SKM-1 treated with dmso at 0.1 percent for 144 hours (cell line): ENCODE data around the gene ADAMTS17.
A peak's percentile ranks its signal among the peaks of the same experiment; 100 is the strongest.

Experiments used
- DNase-seq: peaks from one replicate; lab custom pipeline; 2025; ENCODE audit not compliant: unreplicated experiment; lab: John Stamatoyannopoulos, UW

Gene ADAMTS17

GRCh38 chr15:100141311-100142001 is 200.3 kb downstream of the ADAMTS17 start:
- no peak for DNase-seq

DNA sequence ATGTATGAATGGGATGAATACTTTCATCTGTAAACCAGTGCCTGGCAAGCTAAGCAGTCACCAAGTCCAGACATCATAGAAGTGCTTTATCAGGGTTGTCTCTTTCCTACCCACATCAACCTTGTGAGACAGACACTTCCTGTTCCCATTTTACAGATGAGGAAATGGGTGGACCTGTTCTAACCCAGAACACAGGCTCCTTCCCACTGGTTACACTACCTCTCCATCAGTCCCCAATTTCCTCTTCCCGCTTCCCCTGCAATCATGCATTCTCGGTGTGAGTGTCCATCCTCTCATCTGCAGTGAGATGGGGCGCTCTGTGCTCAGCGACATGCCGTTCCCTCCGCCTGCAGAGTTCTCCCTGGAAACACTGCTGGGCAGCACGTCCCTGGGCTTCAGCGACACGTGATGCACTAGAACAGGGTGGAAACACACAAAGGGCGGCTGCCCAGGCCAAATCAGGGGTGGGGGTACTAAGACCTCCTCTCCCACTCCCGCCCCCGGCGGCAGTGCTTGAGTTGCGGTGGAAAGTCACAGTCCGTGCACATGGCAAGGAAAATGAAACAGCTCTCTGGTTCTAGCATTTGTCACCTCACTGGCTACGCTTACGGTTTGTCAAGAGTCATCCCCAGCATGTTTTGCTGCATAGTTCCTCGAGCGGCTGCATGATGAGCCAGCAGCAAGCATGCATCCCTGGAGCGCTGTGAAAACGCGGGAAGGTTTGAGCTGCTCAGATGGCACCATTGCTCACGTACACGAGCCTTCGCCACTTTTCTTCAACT is 201.1 kb downstream of the ADAMTS17 start:
- peak; percentile 13 for DNase-seq

DNA sequence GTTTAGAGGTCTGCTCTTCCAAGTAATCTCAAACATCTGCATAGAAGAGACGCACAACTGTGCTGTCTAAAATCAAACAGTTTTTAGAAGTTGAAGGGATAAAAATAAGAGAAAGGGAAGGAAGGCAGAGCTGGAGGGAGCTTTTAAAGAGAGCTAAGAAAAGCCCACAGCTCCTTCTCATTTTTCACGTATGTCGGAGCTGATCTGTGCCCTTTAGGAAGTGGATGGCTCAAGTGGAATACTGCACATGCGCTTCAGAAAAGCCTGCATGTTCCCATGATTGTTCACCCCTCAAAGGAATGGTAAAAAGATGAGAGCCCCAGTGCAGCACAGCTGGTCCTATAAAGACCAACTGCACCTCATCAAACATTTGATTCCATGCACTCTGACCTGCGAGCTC is 207.2 kb downstream of the ADAMTS17 start:
- no peak for DNase-seq

DNA sequence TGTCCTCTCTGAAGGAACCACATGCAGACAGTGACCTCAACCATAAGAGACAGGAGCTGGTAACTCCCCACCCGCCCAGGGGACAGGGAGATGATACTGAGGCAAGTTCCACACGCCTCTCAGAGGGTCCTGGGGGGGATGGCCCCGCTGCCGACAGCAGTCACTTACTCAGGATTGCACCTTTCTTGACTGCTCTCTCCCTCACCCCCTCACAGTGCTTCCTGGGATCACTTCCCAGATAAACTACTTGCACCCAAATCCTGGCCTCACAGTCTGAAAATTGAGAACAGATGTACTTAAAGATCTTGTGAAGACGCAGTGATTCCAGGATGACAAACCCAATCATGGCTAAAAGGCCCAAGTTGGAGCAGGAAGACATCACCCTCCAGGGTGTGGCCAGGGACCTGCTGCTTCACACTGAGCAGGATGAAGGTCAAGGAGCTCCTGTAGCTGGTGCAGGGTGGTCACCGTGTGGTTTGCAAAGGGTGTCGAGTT is 207.6 kb downstream of the ADAMTS17 start:
- DNase-seq, result no peak

- DNase-seq, result no peak
Observed at GRCh38 chr15:100133001-100133400, 208.8 kb downstream of the ADAMTS17 start.

GRCh38 chr15:100132309-100132708 is 209.5 kb downstream of the ADAMTS17 start:
- no peak for DNase-seq

GRCh38 chr15:100131321-100132224 is 210.2 kb downstream of the ADAMTS17 start:
- no peak for DNase-seq

GRCh38 chr15:100129677-100130076 is 212.1 kb downstream of the ADAMTS17 start:
- no peak for DNase-seq

GRCh38 chr15:100125401-100126191 is 216.2 kb downstream of the ADAMTS17 start:
- DNase-seq, result no peak

DNA sequence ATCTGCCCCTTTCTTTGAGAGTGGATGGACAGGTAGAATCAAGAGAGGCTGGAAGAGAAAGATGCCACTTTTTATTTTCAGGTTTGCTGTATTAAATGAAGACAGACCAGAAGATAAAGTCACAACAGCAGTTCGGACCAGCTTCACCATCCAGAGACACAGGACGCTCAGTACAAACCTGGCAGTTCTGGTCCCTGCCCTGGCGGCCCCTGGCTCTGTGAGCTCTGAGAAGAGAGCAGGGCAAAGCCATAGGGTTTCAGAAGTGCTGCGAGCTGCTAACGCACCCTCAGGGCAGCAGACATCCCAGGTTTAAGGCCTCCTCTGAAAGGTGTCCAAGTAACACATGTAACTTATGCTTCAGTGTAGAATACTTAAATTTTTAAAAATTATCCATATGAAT is 216.8 kb downstream of the ADAMTS17 start:
- DNase-seq, result no peak

DNA sequence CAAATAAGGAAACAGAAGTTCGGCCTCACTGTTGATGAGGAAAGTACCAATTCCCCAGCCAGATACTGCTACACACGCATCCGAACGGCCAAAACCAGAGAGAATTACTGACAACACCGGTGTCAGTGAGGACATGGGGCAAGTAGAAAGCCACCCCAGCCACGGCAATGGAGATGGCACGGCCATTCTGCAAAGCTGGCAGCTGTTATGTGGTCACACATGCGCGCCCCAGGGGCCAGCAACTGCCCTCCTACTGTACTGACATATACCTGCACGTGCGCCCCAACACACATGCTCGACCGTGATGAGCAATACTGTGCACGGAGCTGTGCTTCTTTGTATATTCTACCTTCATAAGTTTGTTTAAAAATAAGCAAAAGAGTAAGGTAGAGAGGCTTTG is 217.4 kb downstream of the ADAMTS17 start:
- DNase-seq, result no peak

- no peak for DNase-seq
Observed at GRCh38 chr15:100123611-100124010, 218.2 kb downstream of the ADAMTS17 start.

- no peak for DNase-seq
Observed at GRCh38 chr15:100121285-100121684, 220.5 kb downstream of the ADAMTS17 start.

DNA sequence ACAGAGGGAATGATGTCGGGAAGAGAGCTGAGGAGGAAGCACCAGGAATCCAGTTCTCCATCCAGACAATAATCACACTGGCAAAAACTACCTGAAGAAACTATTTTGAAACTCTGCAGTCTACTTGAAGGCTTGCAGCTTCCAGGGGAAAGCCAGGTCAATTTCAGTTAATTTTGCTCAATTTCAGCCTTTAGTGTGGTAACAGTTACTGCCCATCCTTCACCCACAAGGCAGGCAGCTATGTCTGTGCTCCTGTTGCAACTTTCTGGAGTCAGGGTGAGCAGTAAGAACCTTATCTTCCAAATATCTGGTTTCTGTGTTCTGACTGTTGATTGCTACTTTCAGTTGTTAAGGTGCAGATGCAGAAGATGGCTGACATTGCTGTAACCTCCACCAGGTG is 221.7 kb downstream of the ADAMTS17 start:
- peak; percentile 36 for DNase-seq

DNA sequence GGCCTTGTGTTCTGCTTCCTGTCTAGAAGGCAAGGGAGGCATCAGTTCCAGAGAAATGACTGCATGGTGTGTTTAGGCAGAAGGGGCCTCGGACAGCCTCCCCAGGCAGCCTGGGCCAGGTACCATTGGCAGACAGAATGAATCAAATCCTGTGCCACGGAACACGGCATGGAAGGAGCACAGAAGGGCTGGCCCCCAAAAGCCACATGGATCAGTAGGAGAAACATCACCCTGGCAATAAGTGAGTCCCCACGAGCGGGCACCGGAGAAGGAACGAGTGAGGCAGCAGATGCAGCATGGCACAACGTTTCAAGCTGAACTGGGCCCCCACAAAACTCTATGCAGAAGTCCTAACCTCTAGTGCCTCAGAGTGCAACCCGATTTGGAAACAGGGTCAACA is 223.2 kb downstream of the ADAMTS17 start:
- no peak for DNase-seq

- DNase-seq, result no peak
Observed at GRCh38 chr15:100116416-100117190, 225.2 kb downstream of the ADAMTS17 start.

DNA sequence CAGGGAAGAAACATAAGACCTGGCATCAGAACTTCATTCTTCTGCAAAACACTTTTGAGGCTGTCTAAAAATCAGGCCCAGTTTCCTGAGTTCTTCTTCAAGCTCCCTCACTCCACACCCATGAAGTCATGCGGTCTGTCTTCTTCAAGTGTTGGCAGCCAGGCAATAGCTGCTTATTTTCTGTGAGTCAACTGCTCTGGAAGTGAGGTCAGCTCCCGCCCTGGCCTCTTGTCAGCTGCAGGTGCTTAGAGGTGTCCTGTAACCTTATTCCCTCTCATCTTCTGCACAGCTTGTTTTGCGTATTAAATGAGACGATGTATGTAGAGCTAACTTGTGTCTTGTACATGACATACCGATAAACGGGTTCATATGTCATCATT is 226.1 kb downstream of the ADAMTS17 start:
- DNase-seq, result no peak

GRCh38 chr15:100115066-100115710 is 226.6 kb downstream of the ADAMTS17 start:
- DNase-seq, result no peak

GRCh38 chr15:100114571-100114970 is 227.2 kb downstream of the ADAMTS17 start:
- no peak for DNase-seq
